ENCODE data around the gene UQCRQ. TPM values are rescaled to one million over a fixed set of nuclear protein-coding genes. Genes with fewer than 3 reads are reported as not detected.

UQCRQ gene
- total and polyA plus RNA-seq, 2 of the 13 experiments (the other 11 are each of a cell fraction or from before 2014, with no cell fraction given), result 257 to 575 TPM

GRCh38 chr5:132838516-132839282 is 27.7 kb upstream of the UQCRQ start (continued):
- TF ChIP-seq MLXIP (CRISPR knock-in tag; IDR thresholded peaks at IDR 0.05; ENCODE audit: borderline replicate concordance), result peak; percentile 91; the same call in 1 of the 2 replicates
- peak; percentile 56; the same call in 1 of the 2 replicates for TF ChIP-seq HMG20A (CRISPR knock-in tag; IDR thresholded peaks at IDR 0.05; ENCODE audit: borderline replicate concordance)
- TF ChIP-seq THRA (CRISPR knock-in tag; IDR thresholded peaks at IDR 0.05; ENCODE audit: borderline replicate concordance), result no peak
- 0 out of 4 replicates have a peak, but pooled peaks of 1 of the 2 experiments have one; percentile 22 for TF ChIP-seq NR2F1 (CRISPR knock-in tag; IDR thresholded peaks at IDR 0.05)
- TF ChIP-seq CENPX (CRISPR knock-in tag; IDR thresholded peaks at IDR 0.05), result no peak
- TF ChIP-seq ZNF589 (CRISPR knock-in tag; conservative IDR thresholded peaks at IDR 0.05), result no peak
- TF ChIP-seq AKAP8 (CRISPR knock-in tag; IDR thresholded peaks at IDR 0.05), result no peak
- TF ChIP-seq ZNF614 (CRISPR knock-in tag; IDR thresholded peaks at IDR 0.05; ENCODE audit: borderline replicate concordance), result 0 out of 2 replicates have a peak, but pooled peaks have one; percentile 20
- TF ChIP-seq SALL1 (CRISPR knock-in tag; IDR thresholded peaks at IDR 0.05), result peak; percentile 20; the same call in 1 of the 2 replicates
- no peak for TF ChIP-seq FOXA1 (IDR thresholded peaks at IDR 0.05)
- TF ChIP-seq FOXA1 (CRISPR knock-in tag; IDR thresholded peaks at IDR 0.05), result no peak
- peak; percentile 19; the same call in 1 of the 2 replicates for TF ChIP-seq FOSL2 (CRISPR knock-in tag; IDR thresholded peaks at IDR 0.05)
- no peak for TF ChIP-seq RAD51 (IDR thresholded peaks at IDR 0.05; ENCODE audit: borderline replicate concordance)
- no peak for TF ChIP-seq KLF15 (CRISPR knock-in tag; IDR thresholded peaks at IDR 0.05; ENCODE audit: borderline replicate concordance)
- no peak for TF ChIP-seq TCF12 (IDR thresholded peaks at IDR 0.05)
- TF ChIP-seq TCF12 (CRISPR knock-in tag; IDR thresholded peaks at IDR 0.05), result 0 out of 2 replicates have a peak, but pooled peaks have one; percentile 50
- TF ChIP-seq MLX (CRISPR knock-in tag; IDR thresholded peaks at IDR 0.05), result peak; percentile 98
- TF ChIP-seq RXRB (CRISPR knock-in tag; IDR thresholded peaks at IDR 0.05; ENCODE audit: borderline replicate concordance), result peak; percentile 40; the same call in 1 of the 2 replicates
- TF ChIP-seq CREM (IDR thresholded peaks at IDR 0.05), result peak; percentile 6; the same call in 1 of the 2 replicates
- no peak for TF ChIP-seq CREM (CRISPR knock-in tag; IDR thresholded peaks at IDR 0.05)
- TF ChIP-seq ARID5B (CRISPR knock-in tag; IDR thresholded peaks at IDR 0.05), result peak; percentile 62
